ENCODE measurements around the gene OSBPL3. TPM values are rescaled to one million over a fixed set of nuclear protein-coding genes. Genes with fewer than 3 reads are reported as not detected.
A peak's percentile ranks its signal among the peaks of the same experiment; 100 is the strongest.

Gene OSBPL3
- total and polyA plus RNA-seq, 2 donors (not counting 3 experiments of a cell fraction or from before 2014, with no cell fraction given) = 7.5 to 27.1 TPM

- no peaks in the 10 kb centered on the region for H3K27me3 ChIP-seq (ENCODE audit: control insufficient read depth in 2 of 2, insufficient read depth in 2 of 2, low read length in 2 of 2)
- DNase-seq (ENCODE audit: low read depth, low spot score) (peak; percentile 85), FAIRE-seq (peak; percentile 84)
- peaks cover 32% of the 10 kb centered on the region for H3K4me1 ChIP-seq (ENCODE audit: control insufficient read depth, extremely low read depth, insufficient read depth, low read length)
- no peaks in the 10 kb centered on the region for H3K79me2 ChIP-seq (ENCODE audit: control insufficient read depth, insufficient read depth, low read length)
- dilution Hi-C loops (cut with MboI; ENCODE audit: extremely low pct_ligation_motif_present, low sequenced_read_pairs) (no loop called here), intact Hi-C loops (cut with micrococcal nuclease) (loop anchor here (1.0 to 5.0 kb wide), 6 partner anchors 11 to 228 kb away; partner anchors contain the start of gene OSBPL3)
- ChIA-PET CTCF (interaction anchor here (1.1 to 2.6 kb wide), 9 partner anchors 11 to 250 kb away, joined by 3 to 11 read pairs (median 5); no protein-coding TSS in a partner anchor), POLR2A (no interaction called here)
- peak overlapping the region; percentile 75 for H2AFZ ChIP-seq (ENCODE audit: low read depth, low read length)
- no peaks in the 10 kb centered on the region for H3K9me1 ChIP-seq (replicated peaks; ENCODE audit: control insufficient read depth, extremely low read depth, insufficient read depth, low read length)
- H3K9ac ChIP-seq (replicated peaks; ENCODE audit: extremely low read depth, insufficient read depth, low read length) = peak overlapping the region; percentile 59
- H3K36me3 ChIP-seq (ENCODE audit: control insufficient read depth in 2 of 2, extremely low read depth in 1 of 2, insufficient read depth in 2 of 2, low read length in 2 of 2) = peaks cover 0 to 4% of the 10 kb centered on the region in 2 experiments
- peak overlapping the region; percentile 89 for H3K27ac ChIP-seq (ENCODE audit: insufficient read depth, low read depth, low read length)
- no peaks in the 10 kb centered on the region for H3K9me3 ChIP-seq (replicated peaks; ENCODE audit: control insufficient read depth, insufficient read depth, low read length)
- no peaks in the 10 kb centered on the region for H4K20me1 ChIP-seq (replicated peaks; ENCODE audit: control insufficient read depth, extremely low read depth, insufficient read depth, low read length)
- TF ChIP-seq POLR2AphosphoS5 (IDR thresholded peaks at IDR 0.05; ENCODE audit: insufficient read depth, low read depth, low read length) (no peak), GATA2 (IDR thresholded peaks at IDR 0.05; ENCODE audit: insufficient read depth, insufficient read length, low read depth, low read length) (no peak), MYC (IDR thresholded peaks at IDR 0.05; ENCODE audit: low read depth, low read length) (no peak), EZH2 (IDR thresholded peaks at IDR 0.05; ENCODE audit: borderline replicate concordance, low read depth, low read length, severe bottlenecking) (no peak), JUN (IDR thresholded peaks at IDR 0.05; ENCODE audit: borderline replicate concordance, insufficient read depth, insufficient read length, low read depth) (peak; percentile 50), FOS (IDR thresholded peaks at IDR 0.05; ENCODE audit: borderline replicate concordance, insufficient read depth, low read length) (peak; percentile 62), POLR2A (IDR thresholded peaks at IDR 0.05; ENCODE audit: low read depth, low read length) (no peak)
- no TSS peak for BruUV-seq (replicated peaks)
- H3K4me2 ChIP-seq (ENCODE audit: insufficient read depth, low read length) = peak overlapping the region; percentile 78
- peak overlapping the region in 1 of 3 experiments; percentile 24 for H3K4me3 ChIP-seq (replicated peaks in 1 of 3; ENCODE audit: insufficient read depth in 1 of 3, low read depth in 1 of 3, low read length in 3 of 3)
Measured at GRCh38 chr7:24842449-24843241, 137.3 kb downstream of the OSBPL3 start.

All from endothelial cell of umbilical vein (primary cell).